NCI-H187 treated with DMSO at 0.1 percent for 48 hours (cell line): ENCODE results near the gene NR1D2.

ENCODE experiments used
- DNase-seq: peaks from one replicate; lab custom pipeline; 2025; lab: John Stamatoyannopoulos, UW

The NR1D2 gene

DNA sequence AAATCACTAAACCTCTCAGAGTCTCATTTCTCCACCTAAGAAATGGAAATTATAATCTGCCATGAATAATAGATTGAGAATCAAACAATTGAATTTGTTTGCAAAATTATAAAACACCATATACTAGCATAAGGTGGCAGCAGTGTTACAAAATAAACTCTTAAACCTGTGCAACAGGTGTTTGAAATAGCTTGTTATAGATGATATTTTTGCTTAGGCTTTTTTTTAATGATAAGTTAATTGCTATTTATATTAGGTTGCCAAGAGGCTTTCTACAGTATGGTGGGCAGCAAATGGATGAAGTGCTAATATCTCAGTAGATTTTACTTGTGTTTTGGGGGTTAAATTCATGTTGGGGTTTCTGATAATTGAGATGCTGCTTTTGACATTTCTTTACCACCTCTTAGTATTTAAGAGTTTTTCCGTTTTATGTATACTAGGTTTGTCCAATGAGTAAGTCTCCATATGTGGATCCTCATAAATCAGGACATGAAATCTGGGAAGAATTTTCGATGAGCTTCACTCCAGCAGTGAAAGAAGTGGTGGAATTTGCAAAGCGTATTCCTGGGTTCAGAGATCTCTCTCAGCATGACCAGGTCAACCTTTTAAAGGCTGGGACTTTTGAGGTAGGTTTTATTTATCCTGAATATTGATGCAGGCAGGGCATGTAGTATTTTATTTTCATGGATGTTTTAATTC lies 19.6 kb downstream of the NR1D2 start:
- no peak for DNase-seq

DNA sequence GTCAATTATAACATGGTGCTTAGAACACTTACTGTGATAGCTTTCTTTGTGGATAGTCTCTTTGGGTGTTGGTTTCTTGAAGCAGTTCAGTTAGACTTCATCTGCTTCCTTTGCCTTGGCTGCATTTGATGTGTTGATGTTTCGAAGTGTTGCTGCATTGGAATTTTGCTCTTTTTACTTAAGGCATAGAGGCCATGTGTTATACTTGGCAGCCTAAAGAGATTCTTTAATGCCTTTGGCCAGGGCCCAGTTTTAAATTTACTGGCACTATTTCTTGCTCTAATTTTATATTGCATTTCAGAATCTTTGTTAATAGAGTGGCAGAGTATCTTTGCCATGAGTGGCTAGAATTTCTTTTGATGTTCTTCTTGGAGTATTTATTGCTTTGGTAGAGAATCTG lies 21.2 kb downstream of the NR1D2 start:
- DNase-seq = no peak

DNA sequence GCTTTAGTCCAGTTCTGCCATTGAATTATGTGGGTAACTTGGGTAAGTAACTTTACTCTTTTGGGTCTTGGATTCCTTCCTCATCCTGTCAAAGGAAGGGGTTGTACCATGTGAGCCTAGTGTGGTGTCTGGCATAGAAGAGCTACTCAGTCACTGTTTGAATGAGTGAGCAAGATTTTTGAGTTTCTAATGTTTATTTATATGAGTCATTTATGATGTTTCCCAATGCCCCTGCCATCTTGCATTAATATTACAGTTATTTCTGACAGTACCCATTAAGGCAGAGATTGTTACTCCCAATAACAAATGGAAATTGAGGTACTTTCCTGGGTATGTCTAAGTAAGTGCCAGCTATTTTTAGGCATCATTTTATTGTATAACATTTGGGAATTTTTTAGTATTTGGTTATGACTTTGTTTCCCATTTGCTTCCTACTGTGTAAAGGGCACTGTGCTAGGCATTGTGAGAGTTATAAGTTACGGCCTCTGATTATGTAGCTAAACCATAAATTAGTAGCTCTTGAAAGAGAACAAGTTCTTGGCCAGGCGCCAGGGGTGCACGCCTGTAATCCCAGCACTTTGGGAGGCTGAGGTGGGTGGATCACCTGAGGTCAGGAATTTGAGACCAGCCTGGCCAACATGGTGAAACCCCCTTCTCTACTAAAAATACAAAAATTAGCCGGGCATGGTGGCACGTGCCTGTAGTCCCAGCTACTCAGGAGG lies 23.5 kb downstream of the NR1D2 start:
- no peak for DNase-seq

DNA sequence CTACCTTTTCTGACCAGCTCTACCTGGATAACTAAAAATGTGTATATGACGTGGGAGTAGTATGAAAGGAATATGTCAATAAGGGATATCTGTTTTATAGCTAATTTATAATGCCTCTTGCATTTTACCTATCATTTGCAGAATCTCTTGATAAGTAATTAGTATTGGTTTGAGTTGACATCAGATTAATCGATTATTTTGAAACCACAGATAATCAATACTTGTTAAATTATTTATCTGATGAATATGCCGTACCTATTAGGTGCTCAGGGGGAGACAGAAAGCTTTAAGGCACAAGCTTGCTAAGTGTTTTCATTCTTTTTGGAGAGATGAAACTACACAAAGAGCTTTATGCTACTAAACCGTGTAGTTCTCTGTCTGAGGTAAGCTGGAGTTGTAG lies 24.3 kb downstream of the NR1D2 start:
- no peak for DNase-seq

DNA sequence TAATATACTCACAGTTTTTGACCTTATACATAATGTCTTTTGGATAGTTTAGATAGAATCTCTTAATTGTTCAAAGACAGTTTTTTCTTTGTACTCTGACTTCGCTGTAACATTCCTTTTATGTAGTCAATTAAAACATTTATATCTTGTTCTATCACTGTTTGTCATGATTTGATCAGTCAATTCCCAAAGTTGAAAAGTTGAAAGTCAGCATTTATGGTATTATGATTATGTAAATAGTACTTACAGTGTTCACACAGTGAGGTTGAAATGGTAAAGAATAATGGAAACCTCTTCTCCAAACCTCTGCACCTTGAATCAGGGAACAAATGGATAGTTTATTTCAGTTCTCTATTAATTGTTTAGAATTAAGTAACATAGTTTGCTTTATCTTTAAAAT lies 26.6 kb downstream of the NR1D2 start:
- no peak for DNase-seq

DNA sequence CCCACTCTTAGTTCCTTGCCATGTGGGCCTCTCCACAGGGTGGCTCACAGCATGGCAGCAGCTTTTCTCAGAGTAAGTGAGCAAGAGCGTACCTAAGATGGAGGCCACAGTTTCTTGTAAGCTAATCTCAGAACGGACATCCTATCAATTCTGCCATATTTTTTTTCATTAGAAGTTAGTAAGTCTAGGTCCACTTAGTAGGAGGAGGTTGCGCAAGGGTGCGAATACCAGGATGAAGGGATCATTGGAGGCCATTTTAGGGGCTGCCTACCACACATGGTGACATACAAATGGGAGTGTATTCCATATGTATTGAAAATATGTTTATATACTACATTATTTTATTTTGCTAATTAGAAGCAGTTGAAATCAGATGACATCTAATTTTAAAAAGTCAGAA lies 31.5 kb downstream of the NR1D2 start:
- DNase-seq = no peak

DNA sequence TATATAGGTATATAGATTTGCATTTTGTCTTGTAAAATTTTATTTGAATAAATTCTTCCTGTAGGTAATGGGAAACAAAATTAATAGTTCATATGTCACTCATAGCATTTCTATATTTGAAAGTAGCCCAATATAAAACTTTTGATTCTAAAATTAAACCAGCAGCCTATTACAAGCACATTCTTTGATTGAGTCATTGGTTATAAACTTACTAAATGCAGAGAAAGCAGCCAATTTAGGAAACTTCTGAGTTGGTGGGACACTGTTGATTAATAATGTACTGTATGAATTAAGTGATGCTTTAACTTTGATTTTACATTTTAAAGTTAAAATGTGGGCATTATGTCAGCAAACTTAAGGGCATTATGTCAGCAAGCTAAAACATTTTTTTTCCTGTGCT lies 34.5 kb downstream of the NR1D2 start:
- DNase-seq = no peak

DNA sequence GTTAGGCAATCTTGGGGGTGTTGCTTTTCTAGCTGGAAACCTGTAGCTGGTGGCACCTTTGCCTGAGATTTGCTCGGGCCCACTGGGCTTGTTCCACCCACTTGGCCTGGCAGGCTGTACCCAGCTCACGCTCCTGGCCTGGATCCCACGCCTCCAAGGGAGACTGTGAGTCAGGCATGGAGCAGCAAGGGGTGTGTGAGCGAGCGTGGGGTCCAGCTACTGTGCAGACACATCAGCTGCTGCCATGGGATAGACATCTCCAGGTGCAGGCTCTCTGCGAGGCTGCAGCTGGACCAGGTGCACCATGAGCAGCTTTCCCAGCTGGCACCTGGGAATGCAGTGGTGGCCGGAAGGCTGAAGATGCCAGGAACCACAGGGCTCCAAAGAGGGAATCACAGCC lies 36.0 kb downstream of the NR1D2 start:
- no peak for DNase-seq

DNA sequence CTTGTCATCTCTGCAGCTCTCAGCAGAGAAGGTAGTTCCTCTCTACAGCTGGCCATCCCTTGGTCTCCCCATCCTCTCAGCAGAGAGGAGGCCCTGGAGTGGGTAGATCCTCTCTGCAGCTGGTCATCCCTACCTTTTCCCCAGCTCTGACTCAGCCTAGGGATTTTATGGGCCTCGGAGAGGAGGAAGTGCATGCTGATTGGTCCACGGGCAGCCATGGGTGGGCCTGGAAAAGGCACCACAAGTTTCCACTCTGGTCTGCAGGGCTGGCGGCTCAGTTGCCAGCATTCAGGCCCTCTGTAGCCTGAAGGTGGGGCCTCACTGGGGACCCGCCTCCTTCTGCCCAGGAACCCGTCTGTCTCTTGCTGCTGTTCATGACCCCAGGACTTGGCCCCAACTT lies 36.9 kb downstream of the NR1D2 start:
- no peak for DNase-seq

DNA sequence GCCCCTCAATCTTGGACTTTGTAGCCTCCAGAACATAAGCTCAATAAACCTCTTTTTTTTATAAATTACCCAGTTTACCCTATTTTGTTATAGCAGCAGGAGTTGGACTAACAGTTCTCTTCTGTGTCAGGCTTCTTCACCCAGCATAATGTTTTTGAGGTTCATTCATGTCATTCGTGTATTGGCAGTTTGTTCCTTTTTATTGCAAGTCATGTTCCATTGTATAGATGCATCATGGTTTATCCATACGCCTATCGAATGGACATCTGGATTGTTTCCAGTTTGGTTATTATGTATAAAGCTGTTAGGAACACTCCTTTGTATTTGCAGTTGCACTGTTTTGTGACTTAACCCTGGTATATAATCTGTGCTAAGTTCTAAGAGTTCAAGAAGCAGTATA lies 39.8 kb downstream of the NR1D2 start:
- no peak for DNase-seq

DNA sequence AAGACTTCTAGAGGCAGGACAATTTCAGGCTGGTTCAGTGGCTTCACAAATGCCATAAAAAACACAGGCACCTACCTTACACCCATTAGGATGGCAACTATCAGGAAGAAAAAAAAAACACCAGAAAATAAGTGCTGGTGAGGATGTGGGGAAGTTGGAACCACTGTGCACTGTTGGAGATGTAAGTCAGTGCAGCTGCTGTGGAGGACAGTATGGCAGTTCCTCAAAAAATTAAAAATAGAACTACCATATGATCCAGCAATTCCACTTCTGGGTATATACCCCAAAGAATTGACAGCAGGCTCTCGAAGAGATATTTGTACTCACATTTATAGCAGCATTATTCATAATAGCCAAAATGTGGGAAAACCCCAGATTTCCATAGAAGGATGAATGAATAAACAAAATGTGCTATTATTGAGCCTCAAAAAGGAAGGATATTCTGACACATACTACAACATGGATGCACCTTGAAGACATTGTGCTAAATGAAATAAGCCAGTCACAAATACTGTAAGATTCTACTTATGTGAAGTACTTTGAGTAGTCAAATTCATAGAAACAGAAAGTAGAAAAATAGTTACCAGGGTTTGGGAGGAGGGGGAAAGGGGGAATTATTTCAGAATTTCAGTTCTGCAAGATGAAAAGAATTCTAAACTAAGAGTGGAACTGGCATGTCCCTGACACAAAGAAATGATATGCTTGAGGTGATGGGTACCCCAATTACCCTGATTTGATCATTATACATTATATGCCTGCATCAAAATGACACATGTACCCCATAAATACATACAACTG lies 40.9 kb downstream of the NR1D2 start:
- no peak for DNase-seq

DNA sequence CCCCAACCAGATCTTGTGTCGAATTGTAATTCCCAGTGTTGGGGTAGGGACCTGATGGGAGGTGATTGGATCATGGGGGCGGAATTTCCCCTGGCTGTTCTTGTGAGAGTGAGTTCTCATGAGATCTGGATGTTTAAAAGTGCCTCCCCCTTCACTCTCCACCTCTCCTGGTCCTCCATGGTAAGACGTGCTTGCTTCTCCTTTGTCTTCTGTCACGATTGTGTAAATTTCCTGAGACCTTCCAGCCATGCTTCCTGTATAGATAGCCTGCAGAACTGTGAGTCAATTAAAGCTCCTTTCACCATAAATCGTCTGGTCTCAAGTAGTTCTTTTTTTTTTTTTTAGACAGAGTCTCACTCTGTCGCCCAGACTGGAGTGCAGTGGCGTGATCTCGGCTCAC lies 42.3 kb downstream of the NR1D2 start:
- DNase-seq = no peak

DNA sequence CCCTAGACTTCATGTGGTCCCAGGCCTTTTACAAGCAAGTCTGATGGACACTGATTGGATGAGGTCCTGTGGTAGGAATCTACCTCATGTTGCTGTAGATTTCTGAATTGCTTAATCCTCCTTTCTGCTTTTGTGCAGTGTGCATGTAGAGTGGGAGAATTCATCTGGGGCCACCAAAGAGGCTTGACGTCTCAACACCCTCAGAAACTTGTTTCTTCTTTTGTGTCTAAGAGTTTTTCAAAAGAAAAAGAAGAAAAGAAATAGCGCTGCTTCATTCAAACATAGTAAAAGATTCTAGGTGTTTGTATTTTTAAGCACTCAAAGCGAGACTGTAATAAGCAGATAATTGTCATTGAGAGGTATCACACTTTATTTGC lies 46.2 kb downstream of the NR1D2 start:
- no peak for DNase-seq

DNA sequence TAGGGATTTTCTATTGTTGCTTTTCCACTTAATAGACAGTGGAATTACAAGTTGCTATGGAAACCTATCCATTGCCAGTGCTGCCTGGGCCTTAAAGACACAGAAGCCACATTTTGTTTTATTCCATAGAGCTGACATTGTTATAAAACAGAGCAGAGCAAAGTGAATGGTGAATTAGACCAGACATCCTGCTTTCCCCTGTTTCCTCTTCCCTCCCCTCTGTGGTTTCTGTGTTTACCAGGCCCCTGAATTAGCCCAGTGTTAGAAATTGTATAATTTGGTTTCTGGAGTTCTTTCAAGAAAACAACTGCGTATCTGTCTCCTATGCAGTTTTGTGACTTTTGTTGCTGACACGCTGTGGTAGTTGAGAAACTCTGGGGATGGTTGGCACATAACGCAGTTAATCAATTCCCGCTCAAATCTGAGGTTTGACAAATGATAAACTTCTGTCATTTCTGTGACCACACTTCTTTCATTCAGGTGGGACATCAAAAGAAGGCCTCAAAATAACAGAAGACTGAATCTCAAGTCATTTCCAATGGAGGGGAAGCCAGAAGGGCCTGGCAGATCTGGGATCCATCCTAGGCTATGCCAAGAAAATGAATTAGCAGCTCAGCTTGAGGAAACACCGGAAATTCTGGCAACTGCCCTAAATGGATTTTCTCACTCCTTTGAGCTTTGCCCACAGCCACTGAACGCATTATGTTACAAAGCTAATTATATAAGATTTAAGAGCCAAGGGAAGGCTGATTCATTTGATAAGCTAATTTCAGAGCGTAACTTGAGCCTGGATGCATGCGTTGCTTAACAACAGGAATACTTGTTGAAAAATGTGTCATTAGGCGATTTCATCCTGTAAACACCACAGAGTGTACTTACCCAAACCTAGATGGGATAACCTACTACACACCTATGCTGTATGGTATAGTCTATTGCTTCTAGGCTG lies 46.9 kb downstream of the NR1D2 start:
- no peak for DNase-seq

DNA sequence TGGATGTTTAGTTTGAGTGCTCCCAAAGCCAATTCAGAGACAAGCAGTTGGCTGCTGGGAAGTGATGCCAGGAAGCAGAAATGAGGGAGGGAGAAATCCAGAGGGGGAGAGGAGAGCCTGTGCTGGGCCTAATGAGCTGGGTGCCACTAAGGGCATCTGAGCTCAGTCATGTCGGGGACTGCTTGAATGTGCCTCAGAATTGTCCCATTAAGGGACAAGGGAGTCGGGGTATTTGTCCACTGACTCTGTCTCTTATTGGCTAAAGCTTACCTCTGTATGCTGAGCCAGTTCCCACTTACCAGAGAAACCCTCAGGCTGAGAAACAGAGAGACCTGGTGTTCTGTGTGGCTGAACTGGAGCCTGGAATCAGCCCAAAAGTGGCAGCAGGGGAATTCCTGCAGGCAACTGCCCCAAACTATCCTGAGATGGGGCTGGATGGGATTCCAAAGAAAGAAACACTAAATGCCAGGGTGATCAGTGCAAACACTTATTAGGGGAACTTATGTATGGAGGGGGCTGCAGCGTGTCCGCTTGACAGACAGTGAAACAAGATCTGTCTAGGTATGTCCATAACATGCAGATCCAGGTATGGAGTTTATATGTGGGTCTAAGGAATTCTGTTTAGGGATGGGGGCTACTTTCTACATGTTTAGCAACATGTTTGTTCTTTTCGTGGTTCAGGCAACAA lies 48.6 kb downstream of the NR1D2 start:
- no peak for DNase-seq

DNA sequence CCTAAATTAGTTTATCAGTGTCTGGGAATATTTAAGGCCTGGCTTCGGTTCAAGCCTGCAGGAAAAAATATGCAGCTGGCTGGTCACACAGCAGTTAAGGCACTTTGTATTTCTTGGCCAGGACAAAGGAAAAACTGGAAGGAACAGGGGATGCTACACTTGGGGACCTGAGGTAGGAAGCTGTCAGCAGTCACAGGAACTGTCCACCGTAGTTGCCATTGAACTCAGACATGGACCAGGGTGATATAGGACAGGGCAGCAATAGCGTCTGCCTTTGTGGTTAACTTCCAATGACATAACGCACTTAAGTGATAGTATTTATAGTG lies 49.1 kb downstream of the NR1D2 start:
- no peak for DNase-seq

DNA sequence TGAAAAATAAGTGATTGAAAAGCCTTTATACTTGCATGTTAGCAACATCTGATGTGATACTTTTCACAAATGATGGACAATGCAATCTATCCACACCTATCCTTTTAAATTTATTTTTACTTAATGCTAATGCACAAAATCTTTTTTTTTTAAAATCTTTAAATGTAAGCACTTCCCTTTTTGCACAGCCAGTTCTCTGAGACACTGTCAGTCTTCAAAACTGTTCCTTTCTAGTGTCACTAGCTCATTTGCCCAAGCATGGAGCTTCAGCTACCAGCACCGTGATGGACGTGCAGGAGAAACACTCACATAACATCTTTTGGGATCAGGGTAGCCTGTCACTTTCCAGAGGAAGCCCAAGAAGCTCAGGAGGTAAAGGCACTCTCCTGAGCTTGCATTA lies 50.1 kb downstream of the NR1D2 start:
- DNase-seq = no peak

DNA sequence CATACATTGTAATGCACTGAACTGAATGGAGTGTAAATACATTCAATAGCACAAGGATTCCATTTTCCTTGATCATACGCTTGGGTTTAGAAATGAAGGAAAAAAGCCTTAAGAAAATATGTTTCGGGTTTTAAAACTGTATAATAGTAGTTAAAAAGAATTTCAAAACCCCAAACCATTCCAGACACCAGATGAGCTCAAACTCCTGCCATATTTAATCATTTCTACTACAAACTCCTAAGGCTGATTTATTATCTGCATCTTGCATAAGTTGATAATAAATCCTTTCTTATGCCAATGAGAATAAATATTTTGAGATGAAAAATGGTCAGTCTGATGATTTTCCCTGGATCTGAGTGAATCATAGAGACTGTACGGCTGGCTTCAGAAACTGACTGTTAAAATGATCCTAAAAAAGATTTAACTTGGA lies 51.0 kb downstream of the NR1D2 start:
- DNase-seq = no peak

DNA sequence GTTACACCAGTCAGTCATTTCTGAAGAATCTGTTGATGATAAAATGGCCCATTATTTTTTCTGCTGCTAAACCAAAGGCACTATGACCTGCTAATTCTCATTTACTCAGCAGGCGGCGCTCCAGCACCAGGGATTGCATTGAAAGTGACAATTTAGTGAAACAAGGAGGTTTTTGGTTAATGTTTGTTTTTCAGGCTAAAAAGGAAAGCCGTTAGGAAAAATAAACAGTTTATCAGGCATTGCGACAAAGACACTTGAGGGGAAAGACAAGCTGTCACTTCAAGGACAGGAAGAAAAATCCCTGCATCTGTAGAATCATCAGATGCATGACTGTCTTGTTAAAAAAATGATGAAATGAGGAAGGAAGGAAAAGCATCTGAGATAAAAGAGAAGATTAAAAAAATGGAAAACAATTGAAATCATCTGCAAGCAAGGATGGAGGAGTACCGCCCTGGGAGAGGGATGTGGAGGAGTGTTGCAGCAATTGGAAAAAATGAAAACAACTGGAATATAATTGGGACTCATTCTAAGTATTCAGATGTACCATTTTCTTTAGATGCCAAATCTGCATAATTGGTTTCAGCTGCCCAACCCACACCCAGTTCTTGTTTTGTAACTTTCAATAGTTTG lies 54.0 kb downstream of the NR1D2 start:
- peak; percentile 12 for DNase-seq

DNA sequence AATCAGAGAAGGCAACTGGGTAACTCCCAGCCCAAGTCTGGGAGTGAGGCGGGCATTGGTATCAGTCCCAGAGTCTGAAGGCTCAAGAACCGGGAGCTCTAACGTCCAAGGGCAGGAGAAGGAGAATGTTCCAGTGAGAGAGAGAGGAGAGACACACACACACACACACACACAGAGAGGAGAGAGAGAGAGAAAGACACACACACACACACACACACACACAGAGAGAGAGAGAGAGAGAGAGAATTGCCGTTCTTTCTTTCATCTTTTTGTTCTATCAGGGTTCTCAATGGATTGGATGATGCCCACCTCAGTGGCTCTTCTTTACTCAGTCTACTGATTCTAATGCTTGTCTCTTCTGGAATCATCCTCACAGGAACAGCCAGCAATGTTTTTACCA lies 57.0 kb downstream of the NR1D2 start:
- DNase-seq = no peak

DNA sequence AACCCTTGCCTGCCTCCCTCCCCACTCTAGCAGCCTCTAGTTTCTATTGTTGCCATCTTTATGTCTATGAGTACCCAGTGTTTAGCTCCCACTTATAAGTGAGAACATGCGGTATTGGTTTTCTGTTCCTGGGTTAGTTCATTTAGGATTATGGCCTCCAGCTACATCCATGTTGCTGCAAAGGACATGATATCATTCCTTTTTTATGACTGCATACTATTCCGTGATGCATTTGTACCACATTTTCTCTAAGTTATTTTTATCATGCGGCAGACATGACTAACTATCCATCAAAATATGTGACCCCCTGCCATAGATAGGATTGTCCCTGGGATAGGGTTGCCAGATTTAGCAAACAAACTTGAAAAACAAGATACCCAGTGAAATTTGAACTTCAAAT lies 58.4 kb downstream of the NR1D2 start:
- no peak for DNase-seq
